ENCODE measurements around the gene PITX3.

PITX3 gene

DNA sequence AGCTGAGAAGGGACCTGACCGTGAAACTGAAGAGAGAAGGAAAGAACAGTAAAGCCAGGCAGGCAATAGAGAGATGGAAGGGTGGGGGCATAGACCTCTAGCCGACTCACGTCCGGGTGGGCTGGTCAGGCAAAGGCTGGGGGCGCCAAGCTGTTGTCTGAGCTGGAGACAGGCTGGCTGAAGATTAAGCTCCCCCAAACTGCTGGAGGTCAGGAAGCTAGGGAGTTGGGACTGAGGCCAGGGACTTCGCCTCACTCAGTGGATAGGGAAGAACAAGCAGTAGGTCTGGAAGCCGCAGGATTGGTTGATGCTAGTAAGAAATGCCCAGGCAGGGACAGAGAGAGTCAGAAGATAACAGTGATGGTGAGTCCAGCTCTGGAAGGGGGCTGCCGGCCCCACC, 5.3 kb downstream of the PITX3 start:
- Histone ChIP-seq H3K27ac (ENCODE audit: low read length) (no peak overlapping the region), H3K9me3 (ENCODE audit: control insufficient read depth, low read depth, low read length) (no peaks in the 10 kb centered on the region), H3K36me3 (ENCODE audit: control insufficient read depth, low read depth, low read length) (no peaks in the 10 kb centered on the region), H3K9ac (ENCODE audit: low read length) (no peak overlapping the region), H3K27me3 (ENCODE audit: control insufficient read depth, insufficient read depth, low read length) (peaks cover 98% of the 10 kb centered on the region), H3K4me1 (ENCODE audit: control insufficient read depth, low read depth, low read length) (no peaks in the 10 kb centered on the region), H3K4me3 (ENCODE audit: low read length) (no peak overlapping the region)

DNA sequence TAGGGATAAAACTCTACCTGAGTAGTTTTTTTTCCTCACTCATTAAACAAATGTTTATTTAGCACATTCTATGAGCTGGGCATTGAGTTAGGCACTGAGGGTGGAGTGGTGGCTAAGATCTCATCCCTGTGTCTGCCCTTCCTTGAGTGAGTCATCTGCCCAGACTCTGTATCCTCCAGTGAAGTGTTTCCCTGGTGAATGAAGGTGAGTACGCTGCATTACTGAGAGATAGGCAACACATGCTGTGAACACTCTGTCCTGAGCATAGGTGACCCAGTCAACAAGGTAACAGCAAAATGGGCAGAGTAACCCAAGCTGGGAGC, 5.8 kb downstream of the PITX3 start:
- no peaks in the 10 kb centered on the region for H3K9me3 ChIP-seq (ENCODE audit: control insufficient read depth, low read depth, low read length)
- H3K27ac ChIP-seq (ENCODE audit: low read length), result no peak overlapping the region
- no peaks in the 10 kb centered on the region for H3K36me3 ChIP-seq (ENCODE audit: control insufficient read depth, low read depth, low read length)
- peaks cover 98% of the 10 kb centered on the region for H3K27me3 ChIP-seq (ENCODE audit: control insufficient read depth, insufficient read depth, low read length)
- H3K4me1 ChIP-seq (ENCODE audit: control insufficient read depth, low read depth, low read length), result no peaks in the 10 kb centered on the region
- no peak overlapping the region for H3K9ac ChIP-seq (ENCODE audit: low read length)
- no peak overlapping the region for H3K4me3 ChIP-seq (ENCODE audit: low read length)

DNA sequence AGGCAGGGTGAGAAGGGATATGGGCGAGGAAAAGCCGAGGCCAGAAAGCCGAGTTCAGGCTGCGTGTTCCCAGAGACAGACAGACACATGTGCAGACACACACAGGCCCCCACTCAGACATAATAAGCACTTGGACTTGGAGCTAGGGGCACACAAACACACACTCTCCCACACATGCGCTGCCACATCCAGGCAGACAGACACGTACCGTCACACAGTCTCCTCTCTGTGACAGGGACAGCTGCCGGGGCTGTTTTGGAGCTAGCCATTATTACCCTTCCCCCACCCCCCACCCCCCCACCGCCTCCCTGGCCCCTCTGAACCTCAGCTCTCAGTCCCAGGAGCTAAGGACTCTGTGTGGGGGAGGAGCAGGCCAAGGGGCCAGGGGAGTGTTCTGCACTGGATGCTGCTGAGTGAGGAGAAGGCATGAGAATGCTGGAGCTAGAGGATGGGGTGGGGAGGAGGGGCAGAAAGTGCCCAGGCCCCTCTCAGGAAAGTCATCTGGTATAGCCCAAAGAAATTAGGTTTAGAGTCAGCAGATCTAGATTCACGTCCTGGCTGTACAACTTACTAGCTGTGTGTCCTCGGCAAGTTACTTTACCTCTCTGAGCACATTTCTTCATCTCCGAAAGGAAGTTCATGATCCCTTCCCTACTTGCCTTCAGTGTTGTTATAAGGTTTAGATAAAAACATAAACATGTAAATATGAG, 6.3 kb downstream of the PITX3 start:
- peaks cover 98% of the 10 kb centered on the region for H3K27me3 ChIP-seq (ENCODE audit: control insufficient read depth, insufficient read depth, low read length)
- no peaks in the 10 kb centered on the region for H3K9me3 ChIP-seq (ENCODE audit: control insufficient read depth, low read depth, low read length)
- H3K4me3 ChIP-seq (ENCODE audit: low read length), result no peak overlapping the region
- H3K9ac ChIP-seq (ENCODE audit: low read length), result no peak overlapping the region
- no peak overlapping the region for H3K27ac ChIP-seq (ENCODE audit: low read length)
- H3K4me1 ChIP-seq (ENCODE audit: control insufficient read depth, low read depth, low read length), result peaks cover 2% of the 10 kb centered on the region
- no peaks in the 10 kb centered on the region for H3K36me3 ChIP-seq (ENCODE audit: control insufficient read depth, low read depth, low read length)

DNA sequence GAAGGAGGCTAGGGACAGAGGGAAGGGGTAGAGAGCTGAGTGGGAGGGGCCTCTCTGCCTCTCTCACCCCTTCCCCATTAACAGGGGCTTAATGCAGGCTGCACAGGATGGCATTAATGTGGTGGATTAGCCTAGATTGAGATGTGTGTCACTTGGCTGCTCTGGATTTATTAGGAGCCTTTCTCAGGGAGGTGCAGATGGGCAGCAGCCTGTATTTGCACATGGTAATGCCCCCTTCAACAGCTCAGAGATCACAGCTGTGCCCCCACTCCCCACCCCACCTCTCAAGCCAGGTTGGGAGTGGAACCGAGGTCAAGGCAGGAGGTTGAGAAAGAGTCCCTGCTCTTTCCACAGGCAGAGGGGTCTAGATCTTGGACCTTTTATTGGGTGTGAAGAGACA, 7.3 kb downstream of the PITX3 start:
- Histone ChIP-seq H3K27ac (ENCODE audit: low read length) (no peak overlapping the region), H3K4me1 (ENCODE audit: control insufficient read depth, low read depth, low read length) (peaks cover 4% of the 10 kb centered on the region), H3K4me3 (ENCODE audit: low read length) (no peak overlapping the region), H3K36me3 (ENCODE audit: control insufficient read depth, low read depth, low read length) (no peaks in the 10 kb centered on the region), H3K9me3 (ENCODE audit: control insufficient read depth, low read depth, low read length) (no peaks in the 10 kb centered on the region), H3K27me3 (ENCODE audit: control insufficient read depth, insufficient read depth, low read length) (peaks cover 98% of the 10 kb centered on the region), H3K9ac (ENCODE audit: low read length) (no peak overlapping the region)

DNA sequence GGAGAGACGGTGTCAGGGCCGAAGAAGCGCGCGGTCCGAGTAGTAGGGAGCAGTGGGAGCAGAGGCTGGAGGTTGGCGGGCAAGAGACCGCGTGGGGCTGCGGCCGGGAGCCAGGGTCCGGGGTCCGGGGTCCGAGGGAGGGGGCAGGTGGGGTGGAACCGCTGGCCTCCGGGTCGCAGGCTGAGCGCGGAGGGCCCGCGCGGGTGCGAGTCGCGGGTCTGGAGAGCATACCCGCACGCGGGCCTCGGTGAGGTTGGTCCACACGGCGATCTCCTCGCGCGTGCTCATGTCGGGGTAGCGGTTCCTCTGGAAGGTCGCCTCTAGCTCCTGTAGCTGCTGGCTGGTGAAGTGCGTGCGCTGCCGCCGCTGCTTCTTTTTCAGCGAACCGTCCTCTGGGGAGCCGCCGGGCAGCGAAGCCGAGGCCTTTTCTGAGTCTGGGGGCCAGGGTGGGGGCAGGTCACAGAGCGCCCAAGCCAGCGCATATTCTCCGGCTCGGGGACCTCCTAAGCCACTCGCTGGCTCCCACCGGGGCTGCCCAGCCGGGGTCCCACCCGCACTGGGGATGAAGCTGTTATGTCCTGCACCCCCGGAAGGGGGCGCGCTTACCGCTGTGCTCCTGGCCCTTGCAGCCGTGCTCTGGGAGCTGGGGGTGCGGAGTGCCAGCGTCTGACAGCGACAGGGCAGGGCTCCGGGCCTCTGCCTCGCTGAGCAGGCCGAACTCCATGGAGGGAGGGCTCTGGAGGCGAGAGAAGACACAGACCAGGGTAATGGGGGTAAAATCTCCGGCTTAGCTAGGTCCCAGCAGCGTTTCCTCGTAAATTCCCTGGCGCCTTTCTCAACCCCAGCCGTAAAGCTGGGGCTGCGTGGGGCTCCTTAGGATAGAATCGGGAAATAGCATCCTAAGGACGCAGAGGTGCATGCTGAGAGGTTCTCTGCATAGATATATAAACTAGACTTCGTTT, 9.7 kb downstream of the PITX3 start:
- Histone ChIP-seq H3K27ac (ENCODE audit: low read length) (no peak overlapping the region), H3K4me1 (ENCODE audit: control insufficient read depth, low read depth, low read length) (peaks cover 4% of the 10 kb centered on the region), H3K36me3 (ENCODE audit: control insufficient read depth, low read depth, low read length) (no peaks in the 10 kb centered on the region), H3K27me3 (ENCODE audit: control insufficient read depth, insufficient read depth, low read length) (peaks cover 98% of the 10 kb centered on the region), H3K4me3 (ENCODE audit: low read length) (peak overlapping the region; percentile 52), H3K9me3 (ENCODE audit: control insufficient read depth, low read depth, low read length) (no peaks in the 10 kb centered on the region), H3K9ac (ENCODE audit: low read length) (no peak overlapping the region)

DNA sequence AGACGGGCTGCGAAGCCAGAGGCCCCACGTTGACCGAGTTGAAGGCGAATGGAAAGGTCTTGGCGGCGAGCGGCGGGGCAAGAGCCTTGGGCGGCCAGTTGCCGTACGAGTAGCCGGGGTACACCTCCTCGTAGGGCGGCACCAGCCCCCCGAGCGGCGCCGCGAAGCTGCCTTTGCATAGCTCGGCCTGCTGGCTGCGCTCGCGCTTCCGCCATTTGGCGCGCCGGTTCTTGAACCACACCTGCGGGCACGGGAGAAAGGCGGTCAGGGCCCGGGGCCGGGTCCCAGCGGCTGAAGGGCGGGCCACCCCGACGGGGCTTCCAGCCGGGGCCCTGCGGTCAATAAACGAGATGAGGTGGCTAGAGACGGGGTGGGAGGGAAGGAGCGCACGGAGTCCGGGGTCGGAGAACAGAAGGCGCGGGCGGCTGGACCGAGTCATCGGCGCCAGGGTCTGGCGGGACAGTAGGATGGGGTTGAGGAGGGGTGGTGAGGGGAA, 10.4 kb downstream of the PITX3 start:
- Histone ChIP-seq H3K27ac (ENCODE audit: low read length) (no peak overlapping the region), H3K4me3 (ENCODE audit: low read length) (peak overlapping the region; percentile 52), H3K9me3 (ENCODE audit: control insufficient read depth, low read depth, low read length) (no peaks in the 10 kb centered on the region), H3K9ac (ENCODE audit: low read length) (no peak overlapping the region), H3K4me1 (ENCODE audit: control insufficient read depth, low read depth, low read length) (peaks cover 4% of the 10 kb centered on the region), H3K36me3 (ENCODE audit: control insufficient read depth, low read depth, low read length) (no peaks in the 10 kb centered on the region), H3K27me3 (ENCODE audit: control insufficient read depth, insufficient read depth, low read length) (peaks cover 96% of the 10 kb centered on the region)

DNA sequence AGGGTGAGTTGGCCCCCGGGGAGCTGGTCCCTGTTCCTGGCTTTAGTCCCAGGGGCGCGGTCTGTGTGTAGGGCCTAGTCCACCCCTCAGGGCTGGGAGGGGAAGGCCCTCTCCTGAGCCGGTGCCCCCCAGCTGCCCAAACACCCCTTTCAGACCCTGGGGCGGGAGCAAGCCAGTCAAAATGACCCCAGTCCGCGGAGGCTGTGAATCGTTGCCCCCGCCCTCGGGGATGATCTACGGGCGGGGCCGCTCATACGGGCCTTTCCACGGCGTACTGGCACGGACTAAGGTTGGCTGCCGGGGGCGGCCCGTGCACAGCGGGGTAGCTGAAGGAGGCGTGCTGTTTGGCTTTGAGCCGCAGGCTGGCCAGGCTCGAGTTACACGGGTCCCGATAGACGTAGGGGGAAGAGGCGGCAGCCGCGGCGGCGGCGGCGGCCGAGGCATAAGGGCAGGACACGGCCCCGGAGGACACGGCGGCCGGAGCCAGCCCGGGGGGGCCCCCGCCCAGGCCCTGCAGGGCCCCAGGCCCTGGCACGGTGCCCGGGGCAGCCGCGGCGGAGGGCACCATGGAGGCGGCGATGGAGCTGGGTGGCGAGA, 10.9 kb downstream of the PITX3 start:
- Histone ChIP-seq H3K9ac (ENCODE audit: low read length) (no peak overlapping the region), H3K4me1 (ENCODE audit: control insufficient read depth, low read depth, low read length) (peaks cover 9% of the 10 kb centered on the region), H3K36me3 (ENCODE audit: control insufficient read depth, low read depth, low read length) (no peaks in the 10 kb centered on the region), H3K9me3 (ENCODE audit: control insufficient read depth, low read depth, low read length) (no peaks in the 10 kb centered on the region), H3K27ac (ENCODE audit: low read length) (no peak overlapping the region), H3K4me3 (ENCODE audit: low read length) (peak overlapping the region; percentile 52), H3K27me3 (ENCODE audit: control insufficient read depth, insufficient read depth, low read length) (peaks cover 96% of the 10 kb centered on the region)

DNA sequence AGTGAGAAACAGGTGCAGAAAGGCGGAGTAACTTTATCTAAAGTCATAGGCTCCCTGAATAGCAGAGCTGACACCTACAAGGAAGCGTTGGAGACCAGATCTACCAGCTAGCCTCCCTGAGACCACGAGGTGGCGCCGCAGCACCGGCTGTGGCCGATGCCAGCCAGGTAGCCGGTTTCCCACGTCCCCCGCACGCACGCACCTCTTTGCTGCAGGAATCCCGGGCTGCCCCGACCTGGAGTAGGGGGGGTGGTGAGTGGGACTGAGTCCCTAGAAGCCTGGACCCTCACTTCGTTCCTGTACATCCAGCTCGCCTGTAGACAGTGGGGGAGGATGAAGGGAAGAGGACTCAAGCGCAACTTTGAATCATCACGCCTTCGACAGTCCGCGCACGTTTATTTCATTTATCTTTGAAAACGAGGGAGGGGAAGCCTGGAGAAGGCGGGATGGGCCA, 11.5 kb downstream of the PITX3 start:
- Histone ChIP-seq H3K4me3 (ENCODE audit: low read length) (peak overlapping the region; percentile 52), H3K9ac (ENCODE audit: low read length) (no peak overlapping the region), H3K36me3 (ENCODE audit: control insufficient read depth, low read depth, low read length) (no peaks in the 10 kb centered on the region), H3K4me1 (ENCODE audit: control insufficient read depth, low read depth, low read length) (peaks cover 10% of the 10 kb centered on the region), H3K27me3 (ENCODE audit: control insufficient read depth, insufficient read depth, low read length) (peaks cover 98% of the 10 kb centered on the region), H3K27ac (ENCODE audit: low read length) (no peak overlapping the region), H3K9me3 (ENCODE audit: control insufficient read depth, low read depth, low read length) (no peaks in the 10 kb centered on the region)

DNA sequence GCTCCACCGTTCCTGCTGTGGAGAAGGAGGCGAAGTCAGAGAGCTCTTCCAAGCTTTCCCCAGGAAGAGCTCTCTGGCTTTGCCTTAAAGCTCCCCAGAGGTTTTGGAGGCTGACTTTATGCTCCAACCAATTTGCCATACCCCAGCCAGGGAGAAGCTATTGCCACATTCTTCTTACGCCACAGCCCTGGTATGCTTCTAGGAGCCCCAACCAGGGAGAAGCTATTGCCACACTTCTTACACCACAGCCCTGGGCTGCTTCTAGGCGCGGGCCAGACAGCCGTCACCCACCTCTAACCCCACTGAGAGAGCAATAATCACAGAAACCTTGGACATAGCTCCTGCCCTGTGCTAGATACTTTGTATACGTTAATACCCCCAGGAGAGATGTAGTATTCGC, 14.3 kb downstream of the PITX3 start:
- peaks cover 10% of the 10 kb centered on the region for H3K4me1 ChIP-seq (ENCODE audit: control insufficient read depth, low read depth, low read length)
- no peak overlapping the region for H3K27ac ChIP-seq (ENCODE audit: low read length)
- H3K9ac ChIP-seq (ENCODE audit: low read length), result no peak overlapping the region
- H3K27me3 ChIP-seq (ENCODE audit: control insufficient read depth, insufficient read depth, low read length), result peaks cover 80% of the 10 kb centered on the region
- H3K36me3 ChIP-seq (ENCODE audit: control insufficient read depth, low read depth, low read length), result no peaks in the 10 kb centered on the region
- no peak overlapping the region for H3K4me3 ChIP-seq (ENCODE audit: low read length)
- H3K9me3 ChIP-seq (ENCODE audit: control insufficient read depth, low read depth, low read length), result no peaks in the 10 kb centered on the region

DNA sequence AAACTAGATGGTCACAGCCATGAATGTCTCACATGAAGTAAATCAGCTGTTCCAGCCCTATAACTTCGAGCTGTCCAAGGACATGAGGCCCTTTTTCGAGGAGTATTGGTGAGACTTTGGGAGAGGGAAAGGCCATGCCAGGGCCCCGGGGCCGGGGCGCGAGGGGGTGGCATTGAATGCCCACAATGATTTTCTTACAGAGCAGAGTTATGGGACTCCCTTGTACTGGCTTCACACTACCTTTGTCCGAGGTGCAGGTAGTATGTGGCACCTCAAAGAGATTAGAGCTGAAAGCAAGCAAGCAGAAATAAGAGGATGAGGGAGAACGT, 14.8 kb downstream of the PITX3 start:
- Histone ChIP-seq H3K27me3 (ENCODE audit: control insufficient read depth, insufficient read depth, low read length) (peaks cover 74% of the 10 kb centered on the region), H3K36me3 (ENCODE audit: control insufficient read depth, low read depth, low read length) (no peaks in the 10 kb centered on the region), H3K9ac (ENCODE audit: low read length) (no peak overlapping the region), H3K9me3 (ENCODE audit: control insufficient read depth, low read depth, low read length) (no peaks in the 10 kb centered on the region), H3K27ac (ENCODE audit: low read length) (no peak overlapping the region), H3K4me1 (ENCODE audit: control insufficient read depth, low read depth, low read length) (peaks cover 10% of the 10 kb centered on the region), H3K4me3 (ENCODE audit: low read length) (no peak overlapping the region)

DNA sequence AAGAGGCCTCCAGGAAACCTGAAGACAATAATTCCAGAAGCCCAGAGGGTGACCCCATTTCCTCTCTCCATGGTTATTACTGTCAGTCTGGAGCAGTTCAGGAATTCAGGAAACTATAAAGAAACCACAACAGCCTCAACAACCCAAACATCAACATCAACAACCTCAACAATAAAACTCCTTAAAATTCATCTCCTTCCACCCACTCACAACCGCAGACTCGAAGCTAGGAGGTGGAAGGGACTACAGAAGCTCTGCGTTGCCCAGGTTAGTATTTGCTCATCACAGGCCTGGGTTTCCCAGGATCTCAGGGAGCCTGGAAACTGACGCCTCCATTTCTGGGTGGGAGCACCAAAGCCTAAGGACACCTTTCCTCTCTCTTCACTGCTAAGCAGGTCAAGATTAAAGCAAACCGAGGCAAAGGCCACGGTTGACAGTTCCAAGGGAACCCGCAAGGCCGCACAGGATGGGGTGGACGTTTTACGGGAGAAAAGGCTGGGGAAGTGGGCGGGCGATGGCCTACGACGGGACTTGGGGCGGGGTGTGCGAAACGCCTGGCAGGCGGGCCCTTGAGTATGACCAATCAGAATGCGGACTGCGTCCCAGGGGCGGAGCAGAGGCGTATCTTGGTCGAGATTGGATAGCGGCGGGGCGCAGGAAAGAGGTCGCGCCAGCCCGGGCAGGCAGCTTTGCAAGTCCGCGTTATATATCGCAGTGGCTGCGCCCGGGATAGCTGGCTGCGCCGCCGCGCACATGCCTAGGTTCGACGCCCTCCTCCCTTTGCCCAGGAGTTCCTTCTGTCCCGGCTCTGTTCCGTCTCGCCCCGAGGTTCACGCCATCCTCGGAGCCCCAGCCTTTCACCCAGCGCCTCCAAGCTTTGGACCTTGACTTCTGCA, 15.4 kb downstream of the PITX3 start, which contains the start of gene ELOVL3:
ELOVL3 (plus strand) TSS at position 654 of the 896 bp plus-strand sequence. CDS start 250 bp downstream, outside the sequence.
- H3K36me3 ChIP-seq (ENCODE audit: control insufficient read depth, low read depth, low read length), result no peaks in the 10 kb centered on the region
- peaks cover 10% of the 10 kb centered on the region for H3K4me1 ChIP-seq (ENCODE audit: control insufficient read depth, low read depth, low read length)
- H3K4me3 ChIP-seq (ENCODE audit: low read length), result peak within 1 kb of the TSS; percentile 32
- H3K9me3 ChIP-seq (ENCODE audit: control insufficient read depth, low read depth, low read length), result no peaks in the 10 kb centered on the region
- H3K27me3 ChIP-seq (ENCODE audit: control insufficient read depth, insufficient read depth, low read length), result peaks cover 68% of the 10 kb centered on the region
- no peak within 1 kb of the TSS for H3K9ac ChIP-seq (ENCODE audit: low read length)
- H3K27ac ChIP-seq (ENCODE audit: low read length), result no peak within 1 kb of the TSS

Measured in iPS-18a (cell line).